Measurements from ENCODE around the gene PWWP2B.
"Not testable (repeated sequence)": the region's sequence is repeated elsewhere in the genome, so short reads cannot be mapped to it uniquely, and the experiment has no call there.

Gene PWWP2B

DNA sequence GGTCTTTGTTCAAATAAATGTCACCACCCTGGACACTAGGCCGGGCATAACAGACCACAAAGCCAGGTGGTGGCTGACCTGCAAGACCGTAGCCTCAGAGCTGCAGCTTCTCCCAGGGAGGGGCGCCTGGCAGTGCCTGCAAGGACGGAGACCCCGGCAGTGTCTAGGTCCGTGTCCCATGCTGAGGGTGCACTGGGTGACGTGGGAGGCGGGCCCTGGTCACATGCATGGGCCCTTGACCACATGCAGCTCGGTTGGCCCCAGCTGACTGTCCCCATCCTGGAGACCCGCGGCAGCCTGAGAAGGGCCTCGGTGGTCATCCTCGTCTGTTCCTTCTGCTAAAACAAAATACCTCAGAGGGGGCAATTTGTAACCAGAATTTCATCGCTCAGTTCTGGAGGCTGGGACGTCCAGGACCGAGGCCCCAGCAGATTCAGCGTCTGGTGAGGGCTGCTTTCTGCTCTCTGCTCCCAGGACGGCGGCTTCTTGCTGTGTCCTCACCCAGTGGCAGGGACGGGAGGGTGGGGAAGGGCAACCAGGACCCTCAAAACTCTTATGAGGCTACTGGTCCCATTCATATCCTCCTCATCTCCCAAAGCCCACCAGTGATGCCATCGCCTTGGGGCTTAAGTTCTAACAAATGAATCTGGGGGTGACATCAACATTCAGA, 36.8 kb downstream of the PWWP2B start:
- DNase-seq (ENCODE audit: low read depth) = no peak

DNA sequence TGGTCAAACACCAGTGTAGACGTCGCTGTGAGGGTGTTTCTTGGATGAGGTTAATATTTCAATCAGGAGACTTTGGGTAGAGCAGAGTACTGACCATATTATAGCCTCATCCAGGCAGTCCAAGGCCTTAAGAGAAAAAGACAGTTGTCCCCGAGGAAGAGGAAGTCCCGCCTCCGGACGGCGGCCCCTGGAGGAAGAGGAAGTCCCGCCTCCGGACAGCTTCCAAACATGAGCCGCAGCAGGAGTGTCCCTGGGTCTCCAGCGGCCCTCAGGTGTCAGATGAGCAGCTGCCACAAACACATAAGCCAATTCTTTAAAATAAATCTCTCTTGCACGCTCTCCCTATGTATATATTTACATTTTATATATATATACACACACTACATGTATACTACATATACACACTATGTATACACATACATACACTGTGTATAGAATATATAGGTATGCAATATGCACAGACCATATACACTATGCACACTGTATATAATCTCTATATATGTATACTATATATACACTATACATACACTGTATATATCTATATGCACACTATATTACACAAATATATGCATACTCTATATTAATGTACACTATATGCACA, 37.5 kb downstream of the PWWP2B start:
- no peak for DNase-seq (ENCODE audit: low read depth)

DNA sequence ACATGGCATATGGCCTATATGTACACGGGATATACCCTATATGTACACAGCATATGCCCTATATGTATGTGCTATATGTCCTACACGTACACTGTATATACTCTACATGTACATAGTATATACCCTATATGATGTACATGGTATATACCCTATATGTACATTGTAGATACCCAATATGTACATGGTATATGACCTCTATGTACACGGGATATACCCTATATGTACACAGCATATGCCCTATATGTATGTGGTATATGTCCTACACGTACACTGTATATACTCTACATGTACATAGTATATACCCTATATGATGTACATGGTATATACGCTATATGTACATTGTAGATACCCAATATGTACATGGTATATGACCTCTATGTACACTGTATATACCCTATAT, 38.3 kb downstream of the PWWP2B start:
- not testable (repeated sequence) for DNase-seq (ENCODE audit: low read depth)

DNA sequence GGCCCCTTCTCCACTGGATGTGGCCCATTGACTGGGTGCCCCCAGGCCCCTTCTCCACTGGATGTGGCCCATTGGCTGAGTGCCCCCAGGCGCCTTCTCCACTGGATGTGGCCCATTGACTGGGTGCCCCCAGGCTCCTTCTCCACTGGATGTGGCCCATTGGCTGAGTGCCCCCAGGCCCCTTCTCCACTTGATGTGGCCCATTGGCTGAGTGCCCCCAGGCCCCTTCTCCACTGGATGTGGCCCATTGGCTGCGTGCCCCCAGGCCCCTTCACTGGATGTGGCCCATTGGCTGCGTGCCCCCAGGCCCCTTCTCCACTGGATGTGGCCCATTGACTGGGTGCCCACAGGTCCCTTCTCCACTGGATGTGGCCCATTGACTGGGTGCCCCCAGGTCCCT, 39.1 kb downstream of the PWWP2B start:
- not testable (repeated sequence) for DNase-seq (ENCODE audit: low read depth)

DNA sequence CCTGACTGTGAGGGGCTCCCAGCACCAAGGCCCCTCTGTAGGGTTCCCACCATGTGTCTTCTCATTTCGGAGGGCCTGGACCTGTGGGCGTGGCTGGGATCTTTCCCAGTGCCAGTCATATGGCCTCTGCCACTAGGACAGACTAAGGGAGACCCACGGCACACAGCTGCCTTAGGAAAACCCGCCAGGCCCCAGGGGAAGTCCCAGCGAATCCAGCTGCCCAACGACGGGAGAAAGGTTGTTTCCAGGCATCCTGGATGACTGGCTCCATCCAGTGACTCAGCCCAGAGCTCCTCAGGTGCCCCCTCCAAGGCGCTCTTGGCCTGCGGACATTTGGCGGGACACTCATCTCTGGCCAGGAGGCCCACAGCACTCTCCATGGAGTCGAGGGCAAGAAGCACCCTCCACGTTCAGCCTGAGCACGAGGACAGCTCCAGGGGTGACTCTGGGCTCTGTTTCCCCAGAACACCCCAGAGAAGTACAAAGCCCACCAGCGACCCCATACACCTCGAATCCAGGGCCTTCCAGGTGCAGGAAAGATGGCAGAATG, 39.9 kb downstream of the PWWP2B start:
- DNase-seq (ENCODE audit: low read depth) = no peak

DNA sequence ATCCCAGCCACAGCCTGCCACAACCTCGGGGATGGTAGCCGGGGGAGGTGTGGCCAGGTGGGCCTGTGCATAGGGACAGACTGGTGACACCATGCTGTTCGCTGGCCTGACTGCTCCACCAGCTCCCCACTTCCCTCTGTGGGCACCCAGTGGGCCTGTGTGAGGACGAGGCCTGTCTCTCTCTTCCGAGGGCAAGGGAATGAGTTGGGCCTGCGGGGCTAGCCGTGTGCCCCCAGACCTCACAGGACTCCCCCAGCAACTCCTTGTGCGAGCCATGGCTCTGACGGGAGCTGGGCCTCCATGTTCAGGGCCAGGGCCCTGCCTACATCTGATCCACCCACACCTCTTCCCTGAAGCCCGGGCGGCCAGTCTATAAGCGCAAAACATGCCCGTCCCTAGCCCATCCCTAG, 40.5 kb downstream of the PWWP2B start:
- DNase-seq (ENCODE audit: low read depth) = no peak

DNA sequence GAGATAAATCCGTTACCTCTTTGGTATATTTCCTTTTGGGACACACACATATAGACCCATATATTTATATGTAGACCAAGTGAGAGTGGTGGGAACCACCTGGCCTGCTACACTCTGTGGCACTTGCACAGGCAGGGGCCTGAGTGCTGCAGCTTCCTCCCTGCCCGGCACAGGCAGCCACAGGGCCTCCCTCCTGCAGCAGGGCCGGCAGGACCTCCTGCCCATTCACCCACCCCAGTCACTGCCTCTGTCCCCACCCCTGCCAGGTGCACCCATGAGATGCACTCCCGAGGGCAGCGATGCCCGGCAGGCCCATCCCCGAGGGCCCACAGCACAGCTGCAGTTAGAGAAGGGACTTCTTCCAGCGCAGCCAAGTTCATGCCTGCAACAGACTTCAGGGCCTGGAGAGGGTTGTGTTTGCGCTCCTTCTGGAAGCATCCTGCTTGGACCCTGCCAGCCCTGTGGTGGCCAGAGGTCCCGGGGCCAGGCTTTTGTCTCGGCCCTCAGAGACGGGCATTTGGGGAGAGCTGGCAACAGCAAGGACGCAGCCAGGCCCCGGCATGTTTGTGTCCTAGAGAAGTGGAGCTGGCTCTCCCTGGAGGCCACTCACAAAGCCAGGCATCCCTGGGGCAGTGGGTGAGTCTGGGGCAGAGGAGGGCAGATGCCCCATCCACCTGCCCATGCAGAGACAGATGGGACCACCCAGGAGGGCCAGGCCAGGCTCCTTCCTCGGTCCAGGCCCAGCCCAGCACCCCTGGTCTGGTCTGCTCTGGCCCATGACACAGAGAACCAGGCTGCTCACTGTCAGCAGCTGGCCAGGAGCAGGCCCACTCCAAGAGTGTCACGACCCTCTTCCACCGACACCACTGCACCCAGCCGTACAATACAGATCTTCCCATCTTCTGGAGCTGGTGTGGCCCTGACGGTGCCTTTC, 41.4 kb downstream of the PWWP2B start:
- DNase-seq (ENCODE audit: low read depth) = no peak

DNA sequence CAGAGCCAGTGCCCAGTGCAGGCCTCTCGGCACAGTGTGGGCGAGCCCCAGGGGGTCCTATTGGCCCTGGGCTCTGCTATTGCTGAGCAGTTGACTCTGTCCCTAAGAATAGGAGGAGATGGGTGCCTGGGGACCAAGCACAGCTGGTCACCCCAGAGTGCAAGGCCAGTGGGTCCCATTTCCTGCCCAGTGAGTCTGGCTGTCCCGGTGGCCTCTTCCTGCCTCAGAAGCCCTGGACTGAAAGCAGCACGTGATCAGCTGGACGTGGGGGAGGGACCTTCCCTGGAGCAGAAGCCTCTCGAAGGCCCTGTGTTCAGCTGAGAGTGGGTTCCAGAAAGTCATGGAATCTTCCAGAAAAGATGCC, 42.0 kb downstream of the PWWP2B start:
- no peak for DNase-seq (ENCODE audit: low read depth)

DNA sequence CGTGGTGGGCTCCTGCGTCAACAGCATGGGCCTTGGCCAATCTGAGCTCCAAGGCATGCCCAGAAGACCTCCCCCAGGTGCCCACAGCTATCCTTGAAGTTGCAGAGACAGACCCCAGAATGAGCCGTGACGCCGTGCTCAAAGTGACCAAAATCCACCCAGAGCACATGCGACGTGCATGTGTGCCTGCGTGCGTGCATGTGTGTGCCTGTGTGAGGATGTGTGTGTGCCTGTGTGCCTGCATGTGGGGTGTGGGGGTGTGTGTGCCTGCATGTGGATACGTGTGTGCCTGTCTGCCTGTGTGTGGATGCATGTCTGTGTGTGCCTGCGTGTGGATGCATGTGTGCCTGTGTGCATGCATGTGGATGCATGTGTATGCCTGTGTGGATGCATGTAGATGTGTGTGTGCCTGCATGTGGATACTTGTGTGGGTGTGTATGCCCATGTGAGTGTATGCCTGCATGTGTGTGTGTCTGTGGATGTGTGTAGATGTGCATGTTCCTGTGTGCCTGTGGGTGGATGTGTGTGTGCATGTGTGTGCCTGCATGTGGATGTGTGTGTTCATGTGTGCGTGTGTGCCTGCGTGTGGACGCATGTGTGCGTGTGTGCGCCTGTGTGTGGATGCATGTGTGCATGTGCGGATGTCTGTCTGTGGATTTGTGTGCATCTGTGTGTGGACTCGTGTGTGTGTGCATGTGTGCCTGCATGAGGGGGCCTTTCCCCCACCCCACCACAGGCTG, 42.6 kb downstream of the PWWP2B start:
- no peak for DNase-seq (ENCODE audit: low read depth)

DNA sequence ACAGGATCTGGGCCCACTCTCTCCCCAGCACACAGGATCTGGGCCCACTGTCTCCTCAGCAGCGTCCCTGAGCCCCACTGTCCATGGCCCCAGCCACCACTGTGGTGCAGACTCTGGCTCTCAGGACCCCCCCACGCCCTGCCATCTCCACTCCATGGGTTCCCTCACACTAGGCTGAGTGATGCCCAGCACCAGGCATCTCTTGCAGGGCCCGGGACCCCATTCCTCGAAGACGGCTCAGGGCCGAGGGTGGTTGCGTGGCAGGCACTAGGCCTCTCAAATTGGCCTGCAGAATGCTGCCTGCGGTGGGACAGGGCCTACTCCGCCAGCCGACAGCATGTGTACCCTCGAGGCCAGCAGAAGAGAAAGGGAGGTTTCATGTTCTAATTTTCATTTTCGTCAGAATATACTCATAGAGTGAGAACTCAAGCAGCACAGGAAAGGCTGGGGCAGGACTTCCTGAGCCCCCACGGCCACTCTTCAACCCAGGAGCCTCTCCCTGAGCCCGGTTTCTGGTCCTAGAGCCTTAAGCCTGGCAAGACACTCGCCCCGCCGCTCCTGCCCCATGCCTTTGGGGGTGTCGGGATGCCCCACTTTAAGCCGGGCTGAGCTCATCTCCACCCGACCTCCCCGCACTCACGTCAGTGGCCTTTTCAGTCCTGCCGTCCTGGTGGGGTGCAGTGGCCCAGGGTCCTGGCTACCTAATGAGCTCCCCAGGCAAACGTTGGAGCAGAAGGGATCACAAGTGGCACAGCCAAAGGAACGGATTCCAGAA, 44.0 kb downstream of the PWWP2B start:
- no peak for DNase-seq (ENCODE audit: low read depth)

DNA sequence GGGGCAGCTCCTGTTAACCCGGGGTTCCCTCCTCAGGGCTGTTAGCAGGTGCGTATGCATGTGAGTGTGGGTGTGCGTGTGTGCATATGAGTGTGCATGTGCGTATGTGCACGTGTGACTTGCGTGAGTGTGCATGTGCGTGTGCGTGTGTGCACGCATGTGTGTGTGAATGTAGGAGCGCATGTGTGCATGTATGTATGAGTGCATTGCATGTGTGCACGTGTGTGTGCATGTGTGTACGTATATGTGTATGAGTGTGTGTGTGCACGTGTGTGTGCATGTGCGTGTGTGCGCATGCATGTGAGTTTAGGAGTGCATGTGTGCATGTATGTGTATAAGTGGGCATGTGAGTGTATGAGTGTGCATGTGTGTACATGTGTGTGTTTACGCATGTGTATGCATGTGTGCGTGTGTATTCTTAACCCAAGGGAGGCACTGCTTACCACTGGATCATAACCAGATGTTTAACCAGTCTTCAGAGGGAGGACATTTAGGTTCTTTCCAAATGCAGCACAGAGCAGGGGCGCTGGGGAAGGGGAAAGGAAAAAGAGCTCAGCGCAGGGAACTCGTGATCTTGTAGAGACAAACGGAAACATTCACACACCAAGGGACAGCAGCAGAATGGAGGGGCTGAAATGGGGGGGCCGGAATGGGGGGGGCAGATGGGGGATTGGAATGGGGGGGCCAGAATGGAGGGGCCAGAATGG, 45.0 kb downstream of the PWWP2B start:
- DNase-seq (ENCODE audit: low read depth) = no peak

DNA sequence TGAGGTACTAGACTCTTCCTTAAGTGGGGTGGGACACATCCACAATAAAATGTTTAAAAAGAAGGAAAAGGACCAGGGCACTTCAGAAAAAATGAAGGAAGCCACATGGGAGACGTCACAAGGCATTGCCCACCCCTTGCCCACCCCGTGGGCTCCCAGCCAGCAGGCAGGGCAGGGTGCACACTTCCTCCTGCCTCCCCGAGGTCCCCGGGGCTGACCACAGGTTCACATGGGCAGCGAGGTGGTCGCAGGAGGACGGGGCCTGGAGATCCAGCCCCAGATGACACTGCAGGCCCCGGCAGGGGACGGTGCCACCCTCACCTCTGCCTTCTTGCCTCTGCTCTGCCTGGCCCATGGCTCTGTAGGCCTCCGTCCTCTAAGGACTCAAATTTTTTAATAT, 45.6 kb downstream of the PWWP2B start:
- DNase-seq (ENCODE audit: low read depth) = no peak

DNA sequence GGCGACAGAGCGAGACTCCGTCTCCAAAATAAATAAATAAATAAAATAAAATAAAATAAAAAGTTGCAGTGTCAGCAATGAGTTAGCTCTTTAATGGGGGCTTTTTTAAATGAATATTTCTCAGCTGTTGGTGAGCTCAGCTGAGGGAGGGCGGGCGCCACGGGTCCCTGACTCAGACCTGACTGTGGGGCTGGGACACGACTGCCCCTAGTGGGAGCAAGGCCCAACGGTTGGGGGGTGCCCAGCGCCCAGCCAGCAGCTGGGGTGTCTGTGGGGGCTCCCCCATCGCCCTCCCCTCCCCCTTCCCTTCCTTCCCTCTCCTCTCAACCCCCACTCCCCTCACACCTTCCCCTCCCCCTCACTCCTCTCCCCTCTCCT, 46.6 kb downstream of the PWWP2B start:
- peak; percentile 74 for DNase-seq (ENCODE audit: low read depth)

DNA sequence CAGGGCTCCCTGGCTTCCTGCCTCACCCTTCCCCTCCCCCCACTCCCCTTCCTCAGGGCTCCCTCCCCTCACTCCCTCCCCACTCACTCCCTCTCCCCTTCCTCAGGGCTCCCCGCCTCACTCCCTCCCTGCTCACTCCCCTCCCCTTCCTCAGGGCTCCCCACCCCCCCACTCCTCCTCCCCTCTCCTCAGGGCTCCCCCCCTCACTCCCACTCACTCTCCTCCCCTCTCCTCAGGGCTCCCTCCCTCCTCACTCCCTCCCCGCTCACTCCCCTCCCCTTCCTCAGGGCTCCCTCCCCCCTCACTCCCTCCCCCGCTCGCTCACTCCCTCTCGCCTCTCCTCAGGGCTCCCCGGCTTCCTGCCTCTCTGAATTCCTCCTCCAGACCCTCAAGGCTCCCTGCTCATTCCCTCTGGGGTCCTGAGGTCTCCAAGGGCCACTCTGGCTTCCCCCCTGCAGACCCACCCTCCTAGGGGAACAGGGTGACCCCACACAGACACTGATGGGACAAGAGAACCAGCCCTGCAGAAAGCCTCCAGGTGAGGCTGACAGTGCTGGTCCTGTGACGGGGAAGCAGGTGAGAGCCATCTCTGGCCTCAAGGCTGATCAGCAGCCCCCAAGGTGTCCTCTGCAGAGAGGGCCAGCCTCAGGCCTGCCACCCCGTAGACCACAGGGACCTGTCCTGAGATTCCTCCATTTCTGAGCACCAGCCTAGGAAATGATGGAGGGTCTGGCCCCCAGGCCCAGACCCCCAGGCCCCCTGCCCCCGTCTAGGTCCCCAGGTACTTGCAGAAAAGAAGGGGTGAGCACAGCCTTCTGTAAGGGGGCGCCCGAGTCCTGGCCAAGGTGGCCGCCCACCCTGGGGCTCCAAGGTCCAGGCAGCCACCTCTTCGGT, 47.2 kb downstream of the PWWP2B start:
- DNase-seq (ENCODE audit: low read depth) = no peak

DNA sequence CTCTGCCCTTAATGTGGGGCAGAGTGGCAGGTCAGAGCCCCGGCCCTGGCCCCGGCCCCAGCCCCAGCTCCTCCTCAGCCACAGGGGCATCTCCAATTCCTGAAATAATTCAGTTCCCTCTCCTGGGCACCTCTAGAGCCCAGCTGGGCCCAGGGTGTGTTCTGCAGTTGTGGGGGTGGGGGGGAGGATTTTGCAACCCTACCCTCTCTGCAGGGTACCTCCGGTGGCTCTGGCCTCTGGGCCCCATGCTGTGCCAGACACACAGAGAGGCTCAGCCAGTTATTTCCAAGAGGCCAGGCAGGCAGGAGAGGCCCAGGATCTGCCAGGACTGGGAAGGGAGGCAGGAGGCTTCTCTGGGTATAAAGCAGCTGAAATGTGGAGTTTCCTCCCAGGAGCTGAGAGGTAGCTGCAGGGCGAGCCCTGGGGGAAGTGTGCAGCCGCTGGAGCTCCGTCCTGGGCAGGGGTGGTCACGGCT, 47.9 kb downstream of the PWWP2B start:
- no peak for DNase-seq (ENCODE audit: low read depth)

DNA sequence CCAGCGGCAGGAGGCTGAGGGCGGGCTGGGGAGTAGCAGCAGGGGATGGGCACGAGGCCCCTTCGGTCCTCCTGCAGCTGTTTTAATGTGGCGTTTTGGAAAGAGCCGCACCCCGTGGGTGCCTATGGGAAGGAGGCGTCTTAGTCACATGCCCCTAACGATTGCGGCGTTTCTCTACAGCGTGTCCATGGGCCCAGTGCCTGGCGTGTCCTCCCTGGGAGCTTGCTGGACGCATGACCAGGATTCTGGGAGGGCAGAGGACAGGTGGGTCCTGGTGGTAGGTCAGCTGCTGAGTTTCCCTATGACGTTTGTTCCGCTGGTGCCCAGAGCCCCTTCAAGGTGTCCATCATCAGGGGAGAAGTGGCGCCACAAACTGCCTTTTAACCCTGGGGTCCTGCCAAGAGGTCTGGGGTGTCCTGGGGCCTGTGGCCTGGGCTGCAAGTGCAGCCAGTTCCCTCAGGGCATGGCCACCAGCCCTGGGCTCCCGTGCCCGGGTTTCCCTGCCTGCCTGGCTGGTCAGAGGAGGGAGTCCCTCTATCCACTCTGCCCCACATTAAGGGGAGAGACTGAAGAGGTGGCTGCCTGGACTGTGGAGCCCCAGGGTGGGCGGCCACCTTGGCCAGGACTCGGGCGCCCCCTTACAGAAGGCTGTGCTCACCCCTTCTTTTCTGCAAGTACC, 48.7 kb downstream of the PWWP2B start:
- DNase-seq (ENCODE audit: low read depth) = no peak

DNA sequence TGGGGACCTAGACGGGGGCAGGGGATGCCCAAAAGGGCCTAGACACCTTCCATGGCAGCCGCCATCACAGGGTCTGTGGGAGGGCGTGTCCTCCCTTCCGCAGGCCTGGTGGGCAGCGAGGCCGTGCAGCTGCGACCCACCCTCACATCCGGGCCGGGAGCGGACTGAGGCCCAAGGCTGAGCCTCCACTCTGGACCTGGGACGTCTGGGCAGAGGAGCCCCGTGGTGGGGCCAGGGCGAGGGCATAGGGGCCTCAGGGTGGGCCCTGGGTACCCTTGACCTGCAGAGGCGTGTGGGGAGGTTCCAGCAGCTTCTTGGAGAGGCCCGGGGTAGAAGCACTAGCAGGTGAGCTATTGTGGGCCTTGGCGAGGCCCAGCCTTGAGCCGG, 49.2 kb downstream of the PWWP2B start:
- DNase-seq (ENCODE audit: low read depth) = no peak

DNA sequence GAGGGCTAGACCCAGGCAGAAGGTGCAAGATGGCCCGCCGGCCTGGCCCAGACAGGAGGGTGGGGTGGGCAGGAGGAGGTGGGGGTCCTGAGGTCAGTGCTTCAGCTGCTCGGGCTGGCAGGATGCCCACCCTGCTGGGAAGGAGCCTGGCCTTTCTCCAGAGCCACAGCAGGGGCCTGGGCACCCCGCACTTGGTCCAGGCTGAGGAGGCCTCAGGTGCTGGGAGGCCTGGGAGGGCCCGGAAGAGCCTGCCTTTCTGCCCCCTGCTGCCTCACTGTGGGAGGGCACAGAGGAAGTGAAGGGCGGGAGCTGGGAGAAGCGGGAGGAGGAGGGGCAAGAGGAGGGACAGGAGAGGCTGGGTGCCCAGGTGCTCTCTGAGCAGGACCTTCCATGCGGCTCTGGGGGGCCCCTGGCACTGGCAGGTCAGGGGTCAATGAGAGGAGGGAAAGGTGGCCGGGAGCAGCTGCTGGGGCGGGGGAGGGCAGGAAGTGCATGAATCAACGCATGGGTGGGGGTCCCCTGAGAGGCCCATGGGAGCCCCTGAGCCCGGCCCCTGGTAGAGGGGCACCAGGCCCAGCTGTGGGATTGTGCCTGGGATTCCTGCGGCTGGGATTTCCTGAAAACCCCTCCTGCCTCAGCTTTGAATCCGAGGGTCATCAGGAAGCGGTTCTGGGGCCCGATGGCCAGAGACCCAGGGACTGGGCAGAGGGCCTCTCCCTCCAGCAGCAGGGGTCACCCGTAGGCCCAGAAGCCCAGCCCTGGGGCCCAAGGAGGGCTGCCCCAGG, 49.9 kb downstream of the PWWP2B start:
- peak; percentile 60 for DNase-seq (ENCODE audit: low read depth)
